ENCODE data around the gene TMX2.

The TMX2 gene

DNA sequence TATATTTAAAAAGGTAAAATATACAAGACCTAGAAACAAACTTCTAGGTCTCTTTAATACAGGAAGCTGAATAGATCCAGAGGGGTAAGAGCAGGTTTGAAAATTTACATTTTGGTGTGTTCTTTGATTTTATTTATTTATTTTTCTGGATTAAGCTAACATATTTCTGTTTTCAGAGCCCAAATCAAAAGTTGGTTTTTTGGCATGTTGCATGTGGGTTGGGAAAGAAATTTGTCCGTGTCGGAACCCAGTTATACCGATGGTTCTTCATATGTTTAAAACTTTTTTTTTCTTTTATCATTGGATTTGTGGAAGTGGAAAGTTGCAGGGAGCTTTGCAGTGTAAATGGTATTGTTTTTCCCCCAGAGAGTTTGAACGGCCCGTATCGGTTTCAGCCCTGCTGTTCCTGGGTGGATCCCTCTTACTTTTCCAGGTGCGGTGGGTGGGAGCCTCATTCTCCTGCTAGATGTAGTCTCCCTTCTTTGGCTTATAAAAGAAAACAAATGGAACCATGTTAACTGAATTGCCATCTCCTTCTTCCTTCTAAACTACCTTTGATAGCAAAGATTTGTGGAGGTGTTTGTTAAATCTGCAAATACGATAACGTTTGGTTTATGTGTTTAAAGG lies 50.0 kb downstream of the TMX2 start:
- H3K4me3 ChIP-seq (ENCODE audit: low read depth, low read length) = peak overlapping the region; percentile 73
- DNase-seq (ENCODE audit: low read depth) = no peak

DNA sequence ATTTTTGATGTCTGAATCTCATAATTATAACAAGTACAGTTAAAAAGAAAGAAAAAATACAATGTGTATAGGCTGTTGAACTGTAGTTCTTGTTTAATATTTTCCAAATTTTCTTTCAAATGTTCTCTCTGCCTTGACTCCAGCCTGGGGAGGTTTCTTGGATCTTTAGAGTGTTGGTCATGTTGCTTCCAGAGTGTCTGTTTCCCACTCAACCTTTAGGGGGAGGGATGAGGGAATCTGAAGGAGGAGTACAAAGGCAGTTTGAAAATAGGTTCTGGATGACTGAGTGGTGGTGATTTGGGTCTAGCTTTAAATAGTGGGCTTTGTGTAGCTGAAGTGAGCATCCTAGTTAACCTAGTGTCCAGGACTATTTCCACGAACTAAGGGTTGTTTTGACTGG lies 51.2 kb downstream of the TMX2 start:
- DNase-seq (ENCODE audit: low read depth) = no peak

DNA sequence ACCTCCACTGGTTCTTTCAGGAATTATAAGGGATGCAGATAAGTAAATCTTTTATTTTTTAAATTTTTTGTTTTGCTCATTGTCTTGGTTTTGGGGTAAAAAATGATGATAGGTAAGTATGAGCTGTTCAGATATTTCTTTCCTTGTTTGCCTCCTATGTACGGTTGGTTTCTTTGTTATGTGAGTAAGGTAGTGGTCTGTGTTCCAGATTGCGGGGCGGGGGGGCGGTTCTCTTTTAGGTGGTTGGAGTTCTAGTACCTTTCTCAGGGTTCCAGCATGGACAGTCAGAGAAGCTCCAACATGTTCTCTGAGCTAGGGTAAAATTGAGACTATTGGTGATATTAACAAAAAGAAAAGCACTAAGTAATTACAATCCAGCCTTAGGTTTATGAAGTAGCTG lies 51.6 kb downstream of the TMX2 start:
- DNase-seq (ENCODE audit: low read depth) = no peak
- peak overlapping the region; percentile 73 for H3K4me3 ChIP-seq (ENCODE audit: low read depth, low read length)

More for the DNA sequence above, 51.2 kb downstream of the TMX2 start:
- H3K4me3 ChIP-seq (ENCODE audit: low read depth, low read length) = peak overlapping the region; percentile 73

DNA sequence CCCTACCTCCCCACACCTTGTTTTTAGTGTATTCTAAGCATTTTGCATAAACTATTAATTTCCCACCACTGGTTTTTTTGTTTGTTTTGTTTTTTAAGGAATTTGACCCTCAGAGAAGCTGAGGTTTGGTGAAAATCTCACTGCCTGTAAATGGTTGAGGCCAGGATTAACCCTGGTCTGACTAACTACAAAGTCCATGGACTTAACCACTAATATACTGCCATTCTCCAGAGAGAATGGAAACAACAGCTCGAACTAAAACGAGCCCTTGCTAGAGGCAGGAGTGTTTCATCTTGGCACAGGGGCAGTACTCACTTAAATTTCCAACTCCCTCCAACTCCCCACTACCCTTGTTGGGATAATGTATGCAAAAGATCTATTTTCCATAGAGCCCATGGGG lies 52.2 kb downstream of the TMX2 start:
- DNase-seq (ENCODE audit: low read depth) = no peak
- H3K4me3 ChIP-seq (ENCODE audit: low read depth, low read length) = peak overlapping the region; percentile 73

DNA sequence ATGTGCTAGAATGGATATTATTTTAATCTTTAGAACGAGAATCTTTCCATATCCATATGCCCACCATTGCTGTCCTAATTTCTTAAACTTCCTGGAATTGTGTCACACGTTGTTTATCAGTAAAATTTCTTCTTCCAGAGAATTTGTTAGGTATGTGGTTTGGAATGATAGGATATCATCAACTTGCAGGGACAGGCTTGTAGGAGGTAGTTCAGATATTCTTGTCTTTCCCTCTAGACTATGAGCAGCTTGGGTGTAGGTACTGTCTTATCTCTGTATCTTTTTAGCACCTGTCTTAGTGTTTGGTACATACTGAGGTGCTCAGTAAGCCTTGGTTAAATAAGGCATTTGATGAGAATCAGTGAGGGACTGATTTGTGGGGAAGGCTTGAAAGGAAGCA lies 52.6 kb downstream of the TMX2 start:
- DNase-seq (ENCODE audit: low read depth) = no peak
- H3K4me3 ChIP-seq (ENCODE audit: low read depth, low read length) = peak overlapping the region; percentile 73

DNA sequence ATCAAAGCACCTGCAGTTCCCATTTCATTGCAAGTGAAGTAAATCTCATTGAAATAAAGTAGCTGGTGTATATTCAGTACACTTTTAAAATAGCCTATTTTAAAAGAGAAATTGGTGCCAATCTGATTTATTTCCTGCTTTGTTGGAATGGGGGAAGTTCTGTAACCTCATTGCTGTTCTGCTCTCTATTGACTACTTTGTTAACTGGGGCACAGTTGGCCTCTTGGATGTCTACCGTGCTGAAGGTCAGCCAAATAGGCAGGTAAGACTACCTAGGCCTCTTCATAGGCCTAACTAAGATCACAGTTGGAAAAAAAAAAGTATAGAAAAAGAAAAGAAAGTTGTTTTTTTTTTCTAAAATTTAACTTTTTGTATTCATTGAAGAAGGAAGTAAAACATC lies 58.4 kb downstream of the TMX2 start:
- no peak for DNase-seq (ENCODE audit: low read depth)
- no peak overlapping the region for H3K4me3 ChIP-seq (ENCODE audit: low read depth, low read length)

DNA sequence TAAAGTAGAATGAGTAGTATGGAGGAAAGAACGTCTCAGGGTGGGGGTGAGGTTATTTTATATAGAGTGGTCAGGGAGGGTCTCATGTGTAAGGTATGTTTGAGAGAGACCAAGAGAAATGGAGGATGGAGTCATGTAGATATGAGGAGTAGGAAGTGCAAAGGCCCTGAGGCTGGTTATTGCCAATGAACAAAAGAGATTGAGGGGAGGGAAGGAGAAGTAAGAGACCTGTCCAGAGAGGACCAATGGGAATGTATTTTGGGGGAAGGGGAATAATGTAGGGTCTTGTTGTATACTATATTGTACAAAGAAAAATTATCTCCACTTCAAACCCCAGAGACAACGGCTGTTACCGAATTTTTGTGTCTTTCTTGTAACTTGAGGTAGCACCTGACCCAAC lies 59.0 kb downstream of the TMX2 start:
- no peak for DNase-seq (ENCODE audit: low read depth)

DNA sequence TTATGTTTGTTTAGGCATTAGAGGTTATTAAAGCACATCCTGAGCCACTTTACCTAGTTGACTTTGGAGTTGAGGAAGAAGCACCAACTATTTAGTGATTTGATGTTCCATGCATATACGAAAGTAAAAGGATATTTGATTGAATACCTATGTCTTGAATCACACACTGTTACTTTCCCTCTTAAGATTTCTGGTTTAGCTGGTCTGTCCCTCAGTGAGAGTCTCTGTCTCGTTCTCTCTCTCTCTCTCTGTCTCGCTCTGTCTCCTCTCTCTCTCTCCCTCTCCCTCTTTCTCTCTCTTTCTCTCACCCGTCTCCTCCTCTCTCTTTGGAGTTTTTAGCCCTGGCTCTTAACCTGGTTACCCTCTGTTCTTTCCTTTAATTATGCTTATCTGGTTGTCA lies 60.2 kb downstream of the TMX2 start:
- no peak overlapping the region for H3K4me3 ChIP-seq (ENCODE audit: low read depth, low read length)
- DNase-seq (ENCODE audit: low read depth) = no peak

More for the DNA sequence above, 59.0 kb downstream of the TMX2 start:
- H3K4me3 ChIP-seq (ENCODE audit: low read depth, low read length) = no peak overlapping the region

DNA sequence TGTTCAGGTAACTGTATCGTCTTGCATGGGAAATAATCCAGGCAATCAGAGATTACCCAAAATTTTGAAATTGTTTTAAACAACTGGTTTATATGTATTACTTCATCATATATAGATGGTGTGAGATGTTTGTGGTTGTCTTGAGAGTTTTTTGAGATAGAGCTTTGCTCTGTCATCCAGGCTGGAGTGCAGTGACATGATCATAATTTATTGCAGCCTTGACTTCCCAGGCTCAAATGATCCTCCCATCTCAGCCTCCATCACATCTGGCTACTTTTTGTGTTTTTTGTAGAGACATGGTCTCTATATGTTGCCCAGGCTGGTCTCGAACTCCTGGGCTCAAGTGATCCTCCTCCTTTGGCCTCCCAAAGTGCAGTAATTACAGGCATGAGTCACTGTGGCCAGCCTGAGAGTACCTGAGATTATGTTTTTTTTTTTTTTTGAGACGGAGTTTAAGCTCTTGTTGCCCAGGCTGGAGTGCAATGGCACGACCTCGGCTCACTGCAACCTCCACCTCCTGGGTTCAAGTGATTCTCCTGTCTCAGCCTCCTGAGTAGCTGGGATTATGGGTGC lies 60.7 kb downstream of the TMX2 start:
- no peak overlapping the region for H3K4me3 ChIP-seq (ENCODE audit: low read depth, low read length)
- no peak for DNase-seq (ENCODE audit: low read depth)

DNA sequence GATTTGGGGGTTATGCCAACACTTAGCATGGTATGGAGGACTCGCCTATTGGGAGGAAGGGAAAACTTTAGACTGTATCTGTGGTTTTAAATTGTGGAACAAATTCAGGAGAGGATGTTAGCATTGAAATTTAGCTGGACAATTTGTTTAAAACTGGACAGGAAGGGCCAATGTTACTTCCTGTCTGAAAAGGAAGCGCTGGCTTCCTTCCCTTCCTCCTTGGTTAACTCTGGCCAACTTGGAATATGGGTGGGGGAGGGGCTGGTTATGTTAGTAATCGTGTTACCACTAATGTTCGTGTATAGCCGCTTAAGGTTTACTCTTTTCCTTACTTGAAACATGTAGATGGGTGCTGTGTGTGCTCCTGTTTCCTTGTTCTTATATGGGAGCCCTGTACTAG lies 63.1 kb downstream of the TMX2 start:
- no peak for DNase-seq (ENCODE audit: low read depth)
- H3K4me3 ChIP-seq (ENCODE audit: low read depth, low read length) = peak overlapping the region; percentile 1

DNA sequence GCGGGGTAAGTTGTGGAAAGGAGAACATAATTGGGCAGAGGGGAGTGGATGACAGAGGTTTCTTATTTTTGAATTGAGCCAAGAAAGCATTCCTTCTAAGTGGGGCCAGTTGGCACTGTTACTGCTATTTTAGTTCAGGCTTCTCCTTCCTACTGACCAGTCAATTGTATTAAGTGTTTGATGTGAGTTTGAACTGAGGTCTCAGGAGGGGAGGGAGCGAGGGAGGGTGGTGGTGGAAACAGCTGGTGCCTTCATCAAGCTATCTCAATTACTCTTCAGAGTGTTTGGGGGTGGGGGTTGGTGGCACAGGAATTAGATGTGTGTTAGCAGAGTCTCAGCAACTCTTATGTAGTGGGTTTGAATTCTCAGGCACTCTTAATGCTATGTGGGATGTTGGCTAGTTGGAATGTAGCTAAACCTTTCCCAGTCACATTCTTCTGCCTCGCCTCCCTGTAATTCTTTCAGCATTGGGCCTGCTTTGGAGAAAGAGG lies 63.7 kb downstream of the TMX2 start:
- DNase-seq (ENCODE audit: low read depth) = no peak
- peak overlapping the region; percentile 1 for H3K4me3 ChIP-seq (ENCODE audit: low read depth, low read length)

DNA sequence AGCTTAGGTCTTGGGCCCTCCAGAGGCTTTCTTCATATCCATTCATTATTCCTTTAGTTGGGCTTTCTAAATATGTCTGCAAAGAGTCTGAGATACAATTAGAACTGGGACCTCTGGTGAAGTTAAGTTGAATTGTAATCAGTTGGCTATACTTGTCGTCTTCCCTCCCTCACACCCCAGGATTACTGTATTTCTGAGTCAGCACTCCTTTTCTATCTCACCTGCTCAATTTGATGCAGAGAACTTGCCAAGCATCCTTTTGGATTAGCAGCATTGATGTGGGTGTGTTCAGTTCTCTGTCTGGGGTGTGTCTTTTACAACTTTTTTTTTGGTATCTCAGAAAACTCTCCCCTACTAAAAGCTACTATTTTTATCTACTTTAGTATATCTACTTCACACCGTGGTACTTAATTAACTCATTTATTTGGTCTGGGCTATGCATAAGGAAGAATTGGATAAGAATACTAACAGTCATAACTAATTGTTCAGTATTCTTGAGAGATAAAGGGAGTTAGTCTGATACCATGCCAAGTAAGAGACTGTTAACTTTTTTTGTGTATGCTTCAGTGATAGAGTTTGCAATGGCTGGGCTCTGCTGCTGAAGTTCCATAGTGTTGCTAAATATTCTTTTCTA lies 64.3 kb downstream of the TMX2 start:
- no peak overlapping the region for H3K4me3 ChIP-seq (ENCODE audit: low read depth, low read length)
- DNase-seq (ENCODE audit: low read depth) = no peak

DNA sequence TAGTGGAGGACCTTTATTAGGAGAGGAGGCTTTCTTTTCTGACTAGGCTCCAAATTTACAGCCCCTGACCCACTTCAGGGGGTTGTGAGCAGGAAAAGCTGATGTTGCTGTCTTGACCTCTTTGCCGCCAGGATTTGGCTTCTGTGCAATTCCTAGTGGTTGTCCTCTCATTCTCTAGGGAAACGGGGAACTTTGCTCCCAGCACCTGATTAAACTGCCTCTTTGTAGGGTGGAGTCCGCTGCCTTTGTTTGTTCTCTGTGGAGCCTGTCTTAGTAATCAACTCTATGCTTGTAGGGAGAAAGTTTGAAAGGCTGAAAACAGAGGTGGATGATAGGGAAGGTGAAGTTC lies 65.5 kb downstream of the TMX2 start:
- peak overlapping the region; percentile 18 for H3K4me3 ChIP-seq (ENCODE audit: low read depth, low read length)
- no peak for DNase-seq (ENCODE audit: low read depth)

DNA sequence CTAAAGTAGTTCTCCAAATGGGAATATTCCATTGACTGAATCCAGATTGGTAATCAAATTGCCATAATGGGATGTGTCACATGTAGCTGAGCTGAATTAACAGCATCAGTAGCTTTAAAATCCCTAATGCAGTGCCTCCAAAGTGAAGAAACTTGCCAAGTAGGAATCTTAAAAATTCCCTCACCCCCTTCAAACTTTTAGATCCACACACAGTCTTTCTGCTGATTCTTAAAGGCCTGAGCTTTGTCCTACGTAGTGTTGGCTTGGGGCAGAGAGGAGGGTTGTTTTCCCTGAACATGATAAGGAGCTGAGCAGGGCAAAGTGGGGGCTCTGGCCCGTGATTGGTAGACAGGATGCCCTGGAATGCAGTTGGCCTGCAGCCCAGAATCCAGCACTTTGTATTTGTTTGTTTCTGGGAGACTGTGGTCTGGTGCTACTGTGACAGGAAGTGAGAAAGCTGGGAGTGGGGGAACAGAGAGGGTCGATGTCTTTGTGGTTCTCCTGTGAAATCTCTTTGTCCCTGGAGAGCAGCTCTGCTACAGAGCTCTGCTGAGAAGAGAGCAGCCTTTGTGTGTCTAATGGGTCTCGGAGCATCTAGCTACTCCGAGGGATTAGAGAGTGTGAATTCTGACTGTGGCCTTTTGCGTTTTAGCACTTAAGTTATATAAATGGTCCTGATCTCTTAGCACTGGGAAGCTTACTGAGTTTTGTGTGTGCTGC lies 66.1 kb downstream of the TMX2 start:
- DNase-seq (ENCODE audit: low read depth) = peak; percentile 96
- H3K4me3 ChIP-seq (ENCODE audit: low read depth, low read length) = peak overlapping the region; percentile 18

DNA sequence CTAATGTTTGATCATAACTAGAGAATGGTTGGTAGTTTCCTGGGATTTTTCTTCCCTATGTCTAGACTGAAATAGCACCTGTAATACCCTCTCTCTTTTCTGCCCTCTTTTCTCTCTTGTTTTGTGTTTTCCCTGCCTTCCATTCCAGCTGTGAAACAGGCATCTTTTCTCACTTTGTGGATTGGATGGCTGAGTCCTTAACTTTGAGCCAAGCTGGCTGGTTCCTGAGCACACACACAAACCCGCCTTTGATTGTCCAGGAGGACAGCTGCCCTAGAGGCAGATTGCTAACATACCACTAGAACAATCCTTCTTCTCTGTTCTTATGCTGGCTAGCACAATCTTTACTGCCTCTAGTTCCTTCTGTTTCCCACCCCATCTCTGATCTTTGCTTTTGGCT lies 66.9 kb downstream of the TMX2 start:
- peak; percentile 41 for DNase-seq (ENCODE audit: low read depth)
- H3K4me3 ChIP-seq (ENCODE audit: low read depth, low read length) = no peak overlapping the region

DNA sequence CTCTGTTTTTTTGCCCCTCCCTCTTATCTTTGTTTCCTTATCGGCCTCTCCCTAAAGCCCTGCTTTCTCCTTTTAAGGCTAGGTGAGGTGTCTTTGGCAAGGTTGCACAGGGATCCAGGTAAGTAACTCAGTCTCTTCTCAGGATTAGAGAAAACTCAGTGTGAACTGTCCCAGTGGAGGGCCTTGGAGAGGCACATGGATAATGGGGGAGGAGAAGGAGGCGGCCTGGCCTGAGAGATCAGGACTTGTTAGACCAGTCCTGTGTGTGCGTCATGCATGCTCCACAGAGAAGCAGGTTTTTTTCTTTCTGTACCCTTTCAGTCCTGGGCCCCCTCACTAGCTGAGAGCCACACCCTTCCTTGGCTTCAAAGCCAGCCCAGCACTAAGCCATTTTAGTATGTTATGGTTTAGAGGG lies 69.1 kb downstream of the TMX2 start:
- H3K4me3 ChIP-seq (ENCODE audit: low read depth, low read length) = no peak overlapping the region
- no peak for DNase-seq (ENCODE audit: low read depth)

DNA sequence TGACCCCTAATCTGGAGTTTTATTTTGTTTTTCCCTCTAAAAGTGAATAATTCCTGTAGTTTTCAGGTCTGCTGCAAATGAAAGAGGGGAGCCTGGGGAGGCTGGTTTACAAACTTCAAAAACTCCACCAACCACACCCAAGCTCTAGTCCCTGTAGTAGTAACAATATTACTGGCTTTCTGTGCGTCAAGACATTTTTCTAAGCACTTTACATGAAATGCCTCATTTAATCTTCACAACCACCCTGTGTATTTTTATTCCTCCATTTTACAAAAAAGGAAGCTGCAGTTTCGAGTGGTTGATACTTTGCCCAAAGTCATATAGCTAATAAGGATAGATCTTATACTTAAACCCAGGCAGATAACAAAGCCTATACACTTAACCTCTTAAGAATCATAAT lies 72.7 kb downstream of the TMX2 start:
- H3K4me3 ChIP-seq (ENCODE audit: low read depth, low read length) = no peak overlapping the region
- no peak for DNase-seq (ENCODE audit: low read depth)

DNA sequence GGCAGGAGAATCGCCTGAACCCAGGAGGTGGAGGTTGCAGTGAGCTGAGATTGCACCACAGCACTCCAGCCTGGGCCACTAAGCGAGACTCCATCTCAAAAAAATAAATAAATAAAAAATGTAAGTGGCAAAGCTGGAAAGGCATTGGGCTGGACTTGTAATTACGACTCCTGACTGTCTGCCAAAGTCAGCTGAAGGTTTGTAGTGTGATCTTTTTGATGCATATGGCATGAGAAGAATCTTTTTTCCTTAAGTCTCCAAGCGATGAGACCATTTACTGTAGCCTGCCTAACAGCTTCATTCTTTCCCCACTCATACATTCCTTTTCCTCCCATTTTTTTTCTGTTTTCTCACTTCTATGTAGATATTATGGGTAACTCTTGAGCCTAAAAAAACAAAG lies 74.0 kb downstream of the TMX2 start:
- H3K4me3 ChIP-seq (ENCODE audit: low read depth, low read length) = no peak overlapping the region
- no peak for DNase-seq (ENCODE audit: low read depth)

DNA sequence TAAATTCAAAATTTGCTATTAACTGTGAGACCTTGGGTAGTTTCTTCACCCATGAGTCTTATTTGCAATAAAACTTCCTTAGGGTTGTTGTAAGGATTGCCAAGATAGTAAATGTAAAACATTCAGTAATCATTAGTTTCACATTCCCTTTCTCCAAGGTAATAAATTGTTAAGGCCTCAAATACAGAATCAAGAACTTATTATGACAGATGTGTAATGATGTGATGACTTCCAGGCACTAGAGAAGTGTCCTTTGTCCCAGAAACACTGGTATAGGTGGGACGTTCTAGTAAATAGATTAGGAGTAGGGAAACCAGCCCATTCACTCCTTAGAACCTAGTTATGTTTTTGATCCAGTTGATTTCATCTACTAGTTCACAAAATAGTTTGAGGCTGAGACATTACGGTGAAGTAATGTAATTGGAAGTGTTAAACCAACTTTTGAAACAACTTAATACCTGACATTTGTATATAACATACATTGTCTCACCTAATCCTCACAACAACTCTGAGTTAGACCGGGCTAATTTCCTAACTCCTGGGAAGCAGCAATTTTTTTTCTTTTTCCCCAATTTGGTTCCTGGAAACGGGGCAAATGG lies 74.7 kb downstream of the TMX2 start:
- no peak overlapping the region for H3K4me3 ChIP-seq (ENCODE audit: low read depth, low read length)
- no peak for DNase-seq (ENCODE audit: low read depth)
